ENCODE results near the gene RNASET2. TPM values are rescaled to one million over a fixed set of nuclear protein-coding genes. Genes with fewer than 3 reads are reported as not detected.

RNASET2 gene
- total RNA-seq, 4 donors from 2014 or later: 65.6 to 169 (median 81.4) TPM

DNA sequence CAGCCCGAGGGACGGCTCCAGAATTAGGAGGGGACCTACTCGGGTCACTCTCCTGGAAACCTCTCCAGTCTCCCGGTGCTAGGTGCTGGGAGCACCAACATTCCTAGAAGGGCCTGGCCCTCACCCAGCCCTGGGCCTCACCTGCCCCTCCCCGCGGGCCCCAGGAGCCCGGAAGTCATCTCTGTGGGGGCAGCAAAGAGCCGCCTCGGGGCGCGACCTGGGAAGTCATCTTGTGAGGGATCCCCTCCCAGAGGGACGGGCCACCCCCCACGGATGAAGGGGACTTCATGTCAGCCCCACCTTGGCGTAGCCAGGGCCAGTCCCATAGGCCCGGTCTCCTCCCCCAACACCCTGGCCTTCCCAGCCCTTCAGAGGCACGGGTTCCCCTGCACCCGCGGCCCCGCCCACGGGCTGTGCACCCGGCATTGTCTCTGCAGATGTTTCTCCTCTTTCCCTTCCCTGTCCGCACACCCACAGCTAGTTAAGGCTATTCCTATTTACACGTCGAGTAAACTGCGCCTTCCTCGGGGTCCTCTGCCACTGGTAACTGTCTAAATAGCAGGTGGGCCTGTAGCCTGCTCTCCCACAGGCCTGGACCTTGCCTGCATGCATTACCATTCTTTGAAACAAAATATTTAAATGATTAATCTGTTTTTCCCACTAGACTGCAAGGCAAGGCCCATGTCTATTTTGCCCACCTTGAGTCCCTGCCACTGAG, 896 bp upstream of the RNASET2 start:
- no peaks in the 10 kb centered on the region for H3K9me3 ChIP-seq
- peaks cover 0 to 26% (median 14%) of the 10 kb centered on the region in 4 donors for H3K4me1 ChIP-seq
- H3K36me3 ChIP-seq: no peaks in the 10 kb centered on the region
- peak overlapping the region; percentile 96 to 100 (median 98) for H3K27ac ChIP-seq
- DNase-seq: peak; percentile 78 to 87 (median 83)
- peak overlapping the region; percentile 71 to 98 (median 92) for H3K4me3 ChIP-seq
- H3K27me3 ChIP-seq: no peaks in the 10 kb centered on the region
- TF ChIP-seq, protein P1, sequence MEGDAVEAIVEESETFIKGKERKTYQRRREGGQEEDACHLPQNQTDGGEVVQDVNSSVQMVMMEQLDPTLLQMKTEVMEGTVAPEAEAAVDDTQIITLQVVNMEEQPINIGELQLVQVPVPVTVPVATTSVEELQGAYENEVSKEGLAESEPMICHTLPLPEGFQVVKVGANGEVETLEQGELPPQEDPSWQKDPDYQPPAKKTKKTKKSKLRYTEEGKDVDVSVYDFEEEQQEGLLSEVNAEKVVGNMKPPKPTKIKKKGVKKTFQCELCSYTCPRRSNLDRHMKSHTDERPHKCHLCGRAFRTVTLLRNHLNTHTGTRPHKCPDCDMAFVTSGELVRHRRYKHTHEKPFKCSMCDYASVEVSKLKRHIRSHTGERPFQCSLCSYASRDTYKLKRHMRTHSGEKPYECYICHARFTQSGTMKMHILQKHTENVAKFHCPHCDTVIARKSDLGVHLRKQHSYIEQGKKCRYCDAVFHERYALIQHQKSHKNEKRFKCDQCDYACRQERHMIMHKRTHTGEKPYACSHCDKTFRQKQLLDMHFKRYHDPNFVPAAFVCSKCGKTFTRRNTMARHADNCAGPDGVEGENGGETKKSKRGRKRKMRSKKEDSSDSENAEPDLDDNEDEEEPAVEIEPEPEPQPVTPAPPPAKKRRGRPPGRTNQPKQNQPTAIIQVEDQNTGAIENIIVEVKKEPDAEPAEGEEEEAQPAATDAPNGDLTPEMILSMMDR (IDR thresholded peaks at IDR 0.05): no peak
- no peak for TF ChIP-seq POLR2A (IDR thresholded peaks at IDR 0.05)

DNA sequence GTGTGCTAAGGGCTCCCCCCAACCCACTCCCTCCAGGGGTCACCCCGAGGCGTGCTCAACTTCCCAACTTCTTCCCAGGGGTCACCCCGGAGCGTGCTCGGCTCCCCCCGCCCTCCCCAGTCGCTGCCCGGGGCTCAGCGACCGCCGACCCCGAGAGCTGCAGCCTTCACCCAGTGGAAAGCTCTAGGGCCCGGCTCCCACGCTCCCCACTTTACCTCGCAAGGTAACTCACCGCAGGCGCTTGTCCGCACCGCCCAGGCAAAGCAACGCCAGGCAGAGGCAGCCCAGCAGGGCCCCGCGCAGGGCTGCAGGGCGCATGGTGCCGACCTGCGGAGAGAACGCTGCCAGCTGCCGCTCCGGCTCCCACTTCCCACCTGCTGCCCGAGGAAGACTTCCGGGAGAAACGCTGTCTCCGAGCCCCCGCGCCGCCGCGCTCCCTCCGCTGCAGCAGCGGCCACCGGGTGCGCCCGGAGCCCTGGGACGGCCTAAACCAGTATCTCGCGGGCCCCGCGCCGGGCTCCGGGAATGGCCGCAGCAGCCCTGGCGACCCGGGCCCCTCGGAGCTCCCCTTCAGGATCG, 396 bp downstream of the RNASET2 start:
- Histone ChIP-seq H3K9me3 (no peaks in the 10 kb centered on the region), H3K4me3 (peak overlapping the region; percentile 71 to 98 (median 92)), H3K27me3 (no peaks in the 10 kb centered on the region), H3K4me1 (peaks cover 0 to 33% (median 18%) of the 10 kb centered on the region in 4 donors), H3K36me3 (no peaks in the 10 kb centered on the region), H3K27ac (peak overlapping the region; percentile 96 to 100 (median 98))
- no peak for DNase-seq
- TF ChIP-seq, protein P1 (IDR thresholded peaks at IDR 0.05): no peak
- no peak for TF ChIP-seq POLR2A (IDR thresholded peaks at IDR 0.05)

GRCh38 chr6:166955121-166955864, 1.1 kb downstream of the RNASET2 start:
- Histone ChIP-seq H3K36me3 (no peaks in the 10 kb centered on the region), H3K4me3 (peak overlapping the region; percentile 71 to 98 (median 92)), H3K9me3 (no peaks in the 10 kb centered on the region), H3K27me3 (no peaks in the 10 kb centered on the region), H3K27ac (peak overlapping the region; percentile 96 to 100 (median 98)), H3K4me1 (peaks cover 0 to 33% (median 20%) of the 10 kb centered on the region in 4 donors)
- peak in 2 of 3 donors; percentile 79 to 83 for DNase-seq
- TF ChIP-seq, protein P1 (IDR thresholded peaks at IDR 0.05): no peak
- no peak for TF ChIP-seq POLR2A (IDR thresholded peaks at IDR 0.05)

DNA sequence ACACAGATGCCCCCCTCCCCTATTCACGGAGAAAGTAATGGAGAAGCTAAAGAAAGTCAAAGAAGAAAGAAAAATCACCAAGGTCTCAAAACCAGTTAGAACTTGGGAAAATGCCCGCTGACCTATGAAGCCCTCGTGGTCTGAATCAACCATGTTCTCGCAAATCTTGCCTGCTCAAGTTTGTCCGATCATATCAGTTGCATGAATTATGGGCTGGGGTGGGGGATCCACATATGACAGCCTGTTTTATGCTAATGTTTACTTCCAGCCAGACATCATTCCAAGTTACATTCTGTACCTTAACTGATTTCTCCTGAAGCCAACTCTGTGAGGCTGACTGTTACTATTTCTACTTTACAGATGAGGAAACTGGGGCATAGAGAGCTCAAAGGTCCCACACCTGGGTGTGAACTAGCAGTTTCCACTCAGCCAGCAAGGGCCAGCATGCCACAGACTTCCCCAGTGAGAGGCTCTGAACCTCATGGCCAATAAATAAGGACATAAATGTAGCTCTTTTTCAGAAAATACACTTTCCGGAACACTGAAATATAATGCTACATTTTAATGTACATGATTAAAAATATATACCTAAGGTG, 2.1 kb downstream of the RNASET2 start:
- no peaks in the 10 kb centered on the region for H3K27me3 ChIP-seq
- no peaks in the 10 kb centered on the region for H3K36me3 ChIP-seq
- no peak for DNase-seq
- H3K4me3 ChIP-seq: no peak overlapping the region
- no peak for TF ChIP-seq POLR2A (IDR thresholded peaks at IDR 0.05)
- peak overlapping the region in 1 of 4 donors; percentile 100 for H3K27ac ChIP-seq
- H3K9me3 ChIP-seq: no peaks in the 10 kb centered on the region
- peaks cover 0 to 32% (median 23%) of the 10 kb centered on the region in 4 donors for H3K4me1 ChIP-seq

DNA sequence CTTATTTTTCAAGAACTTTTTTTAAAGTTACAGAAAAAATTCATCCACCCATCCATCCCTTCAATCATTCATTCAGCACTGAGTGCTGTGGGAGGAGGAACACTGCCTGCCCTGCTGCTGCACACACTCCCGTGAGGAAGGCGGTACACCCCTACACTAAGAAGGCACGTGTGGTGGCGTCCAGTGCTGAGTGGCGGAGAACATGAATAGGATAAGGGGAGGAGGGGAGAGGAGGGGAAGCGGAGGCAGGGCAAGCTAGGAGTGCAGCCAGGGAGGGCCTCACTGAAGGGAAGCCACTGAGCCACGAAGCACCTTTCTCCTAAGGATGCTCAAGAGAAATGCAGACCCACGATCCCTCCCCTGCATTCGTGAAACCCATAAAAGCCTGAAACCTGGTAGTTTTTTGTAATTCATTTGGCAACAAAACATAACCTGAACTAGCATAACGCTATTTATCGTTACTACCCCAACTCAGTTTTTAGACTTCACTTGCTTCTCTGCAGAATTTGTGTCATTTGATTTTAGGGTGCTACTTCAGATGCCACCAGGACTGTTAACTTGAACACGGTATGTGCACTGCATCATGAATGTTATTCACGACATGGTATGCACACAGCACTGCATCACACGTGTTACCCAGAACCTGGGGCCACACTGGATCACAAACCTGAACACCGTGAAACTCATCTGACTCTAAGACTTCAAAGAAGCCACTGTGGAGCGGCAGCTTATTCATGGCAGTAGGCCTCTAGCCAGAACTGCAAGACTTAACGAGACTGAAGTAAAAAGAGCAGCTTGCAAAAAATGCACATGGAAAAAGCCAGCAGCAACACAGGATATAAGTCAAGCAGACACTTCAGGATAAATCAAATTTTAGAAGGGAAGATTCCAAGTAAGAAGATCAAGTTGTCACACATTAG, 3.5 kb downstream of the RNASET2 start:
- peak in 1 of 3 donors; percentile 37 for DNase-seq
- TF ChIP-seq, protein P1 (IDR thresholded peaks at IDR 0.05): no peak
- no peak for TF ChIP-seq POLR2A (IDR thresholded peaks at IDR 0.05)
- peak overlapping the region in 2 of 4 donors; percentile 88 to 100 for H3K27ac ChIP-seq
- H3K4me3 ChIP-seq: no peak overlapping the region
- H3K9me3 ChIP-seq: no peaks in the 10 kb centered on the region
- H3K27me3 ChIP-seq: no peaks in the 10 kb centered on the region
- peaks cover 0 to 27% (median 13%) of the 10 kb centered on the region in 4 donors for H3K4me1 ChIP-seq
- peaks cover 0 to 6% (median 0%) of the 10 kb centered on the region in 3 donors for H3K36me3 ChIP-seq

Measured in Peyer's patch (tissue), 4 donors.